H1 (cell line): ENCODE results near the gene UBXN4. TPM values are rescaled to one million over a fixed set of nuclear protein-coding genes. Genes with fewer than 3 reads are reported as not detected.

Experiments
- CTCF ChIA-PET: fragments of 300-600 bp; sonication (Branson Sonifier 250); formaldehyde crosslinking; loops from one replicate; lab custom pipeline; 2021; ENCODE audit not compliant: partially characterized antibody; lab: Charles Lee
- POLR2A ChIA-PET: fragments of 300-600 bp; sonication (Branson Sonifier 250); formaldehyde crosslinking; loops from one replicate; lab custom pipeline; 2021; ENCODE audit warnings: inconsistent platforms; ENCODE audit not compliant: partially characterized antibody; lab: Charles Lee
- DNase-seq, 2 experiments: peaks; one replicate each; pipeline versions ENCODE4 v3.0.0 to v3.0.0-alpha.2; 2010 to 2022; ENCODE audit warnings: low spot score in 2 of 2, low read depth in 1 of 2, mixed read lengths in 1 of 2
- FAIRE-seq: peaks from 2 replicates; lab custom pipeline; 2011; peaks lifted over from hg19 to GRCh38; lab: Jason Lieb, UNC
- H2AFZ ChIP-seq: 2 replicates; pipeline ENCODE4 v1.8.1; 2012; ENCODE audit warnings: low read length, inconsistent platforms
- H2AK5ac ChIP-seq: 2 replicates; pipeline ENCODE4 v1.6.1; 2013; ENCODE audit warnings: low read depth, low read length
- H2BK120ac ChIP-seq: replicated peaks from 2 replicates; pipeline ENCODE3; 2013; ENCODE audit warnings: low read depth, low read length, inconsistent platforms
- H2BK12ac ChIP-seq: 2 replicates; pipeline ENCODE4 v1.6.1; 2013; ENCODE audit warnings: low read depth, low read length
- H2BK15ac ChIP-seq: 2 replicates; pipeline ENCODE4 v1.6.1; 2013; ENCODE audit warnings: low read length
- H2BK20ac ChIP-seq: 2 replicates; pipeline ENCODE4 v1.6.1; 2013; ENCODE audit warnings: low read length
- H2BK5ac ChIP-seq: 2 replicates; pipeline ENCODE4 v1.6.1; 2013; ENCODE audit warnings: low read depth, low read length
- H3K14ac ChIP-seq: 2 replicates; pipeline ENCODE4 v1.6.1; 2013; ENCODE audit warnings: inconsistent platforms; ENCODE audit not compliant: insufficient read length
- H3K18ac ChIP-seq: 2 replicates; pipeline ENCODE4 v1.6.1; 2013; ENCODE audit warnings: low read length; ENCODE audit errors: extremely low read depth
- H3K23ac ChIP-seq: 2 replicates; pipeline ENCODE4 v1.6.1; 2013; ENCODE audit warnings: inconsistent platforms; ENCODE audit not compliant: insufficient read length
- H3K23me2 ChIP-seq: 2 replicates; pipeline ENCODE4 v1.6.1; 2013; ENCODE audit warnings: low read depth, low read length
- H3K27ac ChIP-seq: 2 replicates; pipeline ENCODE4 v1.6.1; 2011; ENCODE audit warnings: low read depth, low read length, inconsistent platforms
- H3K27me3 ChIP-seq, 4 experiments: replicated peaks in 1 of 4; 1 replicate in 1 of 4; 2 replicates in 3 of 4; pipeline versions ENCODE4 v1.6.1 to v1.8.1; 2011 to 2013; ENCODE audit warnings: low read length in 3 of 4, mild to moderate bottlenecking in 3 of 4, inconsistent platforms in 2 of 4, mixed read lengths in 2 of 4, moderate library complexity in 1 of 4; ENCODE audit not compliant: control insufficient read depth in 3 of 4, insufficient read depth in 3 of 4; ENCODE audit errors: extremely low read depth in 1 of 4
- H3K36me3 ChIP-seq, 4 experiments: 2 replicates each; pipeline versions ENCODE4 v1.6.1 to v1.8.1; 2011 to 2013; ENCODE audit warnings: mild to moderate bottlenecking in 4 of 4, low read length in 3 of 4, moderate library complexity in 2 of 4, control low read depth in 1 of 4, inconsistent platforms in 1 of 4; ENCODE audit not compliant: insufficient read depth in 4 of 4, control insufficient read depth in 2 of 4
- H3K4ac ChIP-seq: replicated peaks from 2 replicates; pipeline ENCODE3; 2013; ENCODE audit warnings: low read length, low read depth, mixed read lengths, inconsistent platforms; ENCODE audit not compliant: insufficient read length
- H3K4me1 ChIP-seq, 4 experiments: replicated peaks in 1 of 4; 1 replicate in 1 of 4; 2 replicates in 3 of 4; pipeline versions ENCODE4 v1.6.1 to v1.8.1; 2011 to 2013; ENCODE audit warnings: low read length in 3 of 4, inconsistent platforms in 2 of 4, mixed read lengths in 1 of 4; ENCODE audit not compliant: insufficient read depth in 4 of 4, control insufficient read depth in 3 of 4
- H3K4me2 ChIP-seq, 2 experiments: 2 replicates each; pipeline versions ENCODE4 v1.6.1 to v1.8.1; 2011 to 2013; ENCODE audit warnings: low read depth in 2 of 2, low read length in 2 of 2, control low read depth in 1 of 2, inconsistent platforms in 1 of 2, mild to moderate bottlenecking in 1 of 2; ENCODE audit not compliant: insufficient read depth in 1 of 2
- H3K4me3 ChIP-seq, 4 experiments: fragments of 200-600, 300-600 bp in 1 of 4; sonication (generic), shearing (Covaris generic), sonication (Bioruptor Twin) in 1 of 4; 2 replicates each; pipeline versions ENCODE4 v1.5.1 to v1.8.1; 2011 to 2016; ENCODE audit warnings: low read length in 4 of 4, low read depth in 3 of 4, control low read depth in 2 of 4, inconsistent platforms in 2 of 4, mild to moderate bottlenecking in 2 of 4, mixed read lengths in 1 of 4, moderate library complexity in 1 of 4; ENCODE audit not compliant: insufficient read depth in 2 of 4; ENCODE audit errors: extremely low read depth in 1 of 4
- H3K56ac ChIP-seq: replicated peaks from 2 replicates; pipeline ENCODE3; 2013; ENCODE audit warnings: low read depth, mild to moderate bottlenecking, mixed read lengths, low read length, inconsistent platforms; ENCODE audit not compliant: insufficient read length
- H3K79me1 ChIP-seq: 2 replicates; pipeline ENCODE4 v1.6.1; 2013; ENCODE audit warnings: low read depth, low read length, control low read depth
- H3K79me2 ChIP-seq, 2 experiments: 2 replicates each; pipeline versions ENCODE4 v1.6.1 to v1.8.1; 2012 to 2013; ENCODE audit warnings: low read length in 2 of 2, mild to moderate bottlenecking in 2 of 2, inconsistent platforms in 1 of 2; ENCODE audit not compliant: insufficient read depth in 2 of 2, control insufficient read depth in 1 of 2
- H3K9ac ChIP-seq, 4 experiments: replicated peaks in 1 of 4; 1 replicate in 1 of 4; 2 replicates in 3 of 4; pipeline versions ENCODE4 v1.6.1 to v1.8.1; 2011 to 2013; ENCODE audit warnings: low read depth in 3 of 4, low read length in 3 of 4, control low read depth in 2 of 4, mild to moderate bottlenecking in 2 of 4, moderate library complexity in 2 of 4, inconsistent platforms in 1 of 4; ENCODE audit errors: extremely low read depth in 1 of 4
- H3K9me3 ChIP-seq, 2 experiments: 2 replicates each; pipeline versions ENCODE4 v1.6.1 to v1.8.1; 2012 to 2013; ENCODE audit warnings: mild to moderate bottlenecking in 2 of 2, moderate library complexity in 2 of 2, control low read depth in 1 of 2, inconsistent platforms in 1 of 2, low read depth in 1 of 2, low read length in 1 of 2, mixed read lengths in 1 of 2; ENCODE audit not compliant: insufficient read depth in 2 of 2
- H4K20me1 ChIP-seq, 2 experiments: replicated peaks in 1 of 2; 2 replicates each; pipeline versions ENCODE3 to v1.8.1; 2011 to 2013; ENCODE audit warnings: inconsistent platforms in 2 of 2, low read length in 2 of 2, mild to moderate bottlenecking in 1 of 2; ENCODE audit not compliant: insufficient read depth in 2 of 2, control insufficient read depth in 1 of 2
- H4K5ac ChIP-seq: 2 replicates; pipeline ENCODE4 v1.6.1; 2013; ENCODE audit warnings: low read length, low read depth, mixed read lengths, inconsistent platforms; ENCODE audit not compliant: insufficient read length
- H4K8ac ChIP-seq: 2 replicates; pipeline ENCODE4 v1.8.0; 2013; ENCODE audit warnings: mild to moderate bottlenecking, moderate library complexity, low read length, inconsistent platforms; ENCODE audit not compliant: insufficient read depth; ENCODE audit errors: extremely low read depth
- H4K91ac ChIP-seq: replicated peaks from 2 replicates; pipeline ENCODE3; 2013; ENCODE audit warnings: low read length, mixed read lengths, inconsistent platforms; ENCODE audit not compliant: insufficient read length
- CHD2 ChIP-seq: IDR thresholded peaks from 2 replicates; pipeline ENCODE4 v1.6.1; 2012; ENCODE audit warnings: low read length, improper control_type of control experiment
- RAD21 ChIP-seq, 2 experiments: IDR thresholded peaks in 1 of 2; conservative IDR thresholded peaks in 1 of 2; 2 replicates each; pipeline ENCODE4 v1.6.1; 2011; ENCODE audit warnings: low read depth in 2 of 2, low read length in 2 of 2, improper control_type of control experiment in 1 of 2, inconsistent platforms in 1 of 2, mild to moderate bottlenecking in 1 of 2, moderate library complexity in 1 of 2
- WGBS, 2 experiments: shearing (Covaris generic) in 1 of 2; methylation state at CpG; one replicate each; pipeline versions ENCODE4 v1.1.6 to v1.1.7; 2013 to 2015; ENCODE audit warnings: low lambda C conversion rate in 2 of 2, mixed read lengths in 2 of 2, inconsistent platforms in 1 of 2, low coverage in 1 of 2, missing lambda C conversion rate in 1 of 2; ENCODE audit not compliant: insufficient replicate concordance in 2 of 2, insufficient coverage in 1 of 2, insufficient read length in 1 of 2; ENCODE audit errors: extremely low coverage in 1 of 2, missing lambda C conversion rate in 1 of 2; 5-methylcytosine and 5-hydroxymethylcytosine counted together
- polyA plus RNA-seq, 7 experiments: library from polyadenylated mRNA; depleted of rRNA in 3 of 7; stranded (reverse) in 5 of 7; unstranded in 2 of 7; fragments of >200 nt in 5 of 7; fragments of 200-250 nt in 2 of 7; gene quantifications; 1 replicate in 5 of 7; 2 replicates in 1 of 7; 4 replicates in 1 of 7; pipeline versions ENCODE4 v1.2.1 to v1.2.3, GENCODE V29; 2011 to 2013; ENCODE audit warnings: missing spikeins in 2 of 7, mixed read lengths in 2 of 7
- total RNA-seq: library from RNA; stranded (reverse); fragmentation: NEBNext Ultra II Directional; extraction: Animal tissue kit (Norgen Biotek cat#: 25700); gene quantifications from 2 replicates; pipeline ENCODE4 v1.2.1, GENCODE V29; 2021
- TF ChIP-seq, protein P1 (sequence below), 3 experiments: IDR thresholded peaks; 1 replicate in 2 of 3; 2 replicates in 1 of 3; pipeline versions ENCODE4 v1.5.1 to v1.6.1; 2011; ENCODE audit warnings: low read length in 3 of 3, mild to moderate bottlenecking in 3 of 3, inconsistent platforms in 2 of 3, low read depth in 1 of 3, moderate library complexity in 1 of 3; ENCODE audit not compliant: insufficient read depth in 1 of 3; ENCODE audit errors: control extremely low read depth in 1 of 3

The UBXN4 gene
- total and polyA plus RNA-seq, 2 of the 8 experiments (the other 6 are each of a cell fraction or from before 2014, with no cell fraction given), result 20.1 to 64.2 TPM

DNA sequence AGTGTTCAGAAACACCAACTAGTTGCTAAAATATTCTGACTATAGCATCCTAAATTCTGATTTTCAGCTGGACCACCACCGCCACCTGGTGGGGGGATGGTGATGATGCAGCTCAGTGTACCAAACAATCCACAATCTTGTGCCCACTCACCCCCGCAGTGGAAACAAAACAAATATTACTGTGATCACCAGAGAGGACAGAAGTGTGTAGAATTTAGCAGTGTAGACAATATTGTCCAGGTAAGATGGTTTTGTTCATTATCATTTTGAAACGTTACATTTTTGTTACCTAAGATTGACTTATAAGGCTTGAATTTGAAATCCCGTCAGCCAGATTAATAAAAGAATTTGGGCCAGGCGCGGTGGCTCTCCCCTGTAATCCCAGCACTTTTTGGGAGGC is 31.7 kb upstream of the UBXN4 start:
- no peaks in the 10 kb centered on the region for H4K20me1 ChIP-seq
- H3K79me1 ChIP-seq, result no peaks in the 10 kb centered on the region
- no peak overlapping the region for H2BK12ac ChIP-seq
- no peak overlapping the region for H3K4me3 ChIP-seq
- H3K23me2 ChIP-seq, result no peaks in the 10 kb centered on the region
- H4K91ac ChIP-seq, result no peak overlapping the region
- H4K8ac ChIP-seq, result no peak overlapping the region
- no peak overlapping the region for H2BK15ac ChIP-seq
- no peak overlapping the region for H3K27ac ChIP-seq
- no peak overlapping the region for H2AFZ ChIP-seq
- CTCF ChIA-PET, result interaction anchor here (0.6 to 5.1 kb wide), 45 partner anchors 8 to 1256 kb away, joined by 3 to 32 read pairs (median 5); partner anchors contain the start of gene UBXN4
- H3K56ac ChIP-seq, result no peak overlapping the region
- no peak overlapping the region for H3K4me2 ChIP-seq
- no peak overlapping the region for H2AK5ac ChIP-seq
- H3K36me3 ChIP-seq, result peaks cover 0 to 8% (median 0%) of the 10 kb centered on the region in 4 experiments; a peak in 2 of 8 replicates
- WGBS, 2 experiments, result 73% methylated on average over 6 of the region's 6 CpGs; no CpG with 5 or more reads in 1 of the 2 experiments
- H3K27me3 ChIP-seq, result no peaks in the 10 kb centered on the region
- H3K14ac ChIP-seq, result no peak overlapping the region
- peak; percentile 88 to 89 for TF ChIP-seq RAD21 (IDR thresholded peaks at IDR 0.05 in 1 of 2, conservative IDR thresholded peaks at IDR 0.05 in 1 of 2; ENCODE audit: low read depth in 2 of 2, low read length in 2 of 2)
- TF ChIP-seq, protein P1, sequence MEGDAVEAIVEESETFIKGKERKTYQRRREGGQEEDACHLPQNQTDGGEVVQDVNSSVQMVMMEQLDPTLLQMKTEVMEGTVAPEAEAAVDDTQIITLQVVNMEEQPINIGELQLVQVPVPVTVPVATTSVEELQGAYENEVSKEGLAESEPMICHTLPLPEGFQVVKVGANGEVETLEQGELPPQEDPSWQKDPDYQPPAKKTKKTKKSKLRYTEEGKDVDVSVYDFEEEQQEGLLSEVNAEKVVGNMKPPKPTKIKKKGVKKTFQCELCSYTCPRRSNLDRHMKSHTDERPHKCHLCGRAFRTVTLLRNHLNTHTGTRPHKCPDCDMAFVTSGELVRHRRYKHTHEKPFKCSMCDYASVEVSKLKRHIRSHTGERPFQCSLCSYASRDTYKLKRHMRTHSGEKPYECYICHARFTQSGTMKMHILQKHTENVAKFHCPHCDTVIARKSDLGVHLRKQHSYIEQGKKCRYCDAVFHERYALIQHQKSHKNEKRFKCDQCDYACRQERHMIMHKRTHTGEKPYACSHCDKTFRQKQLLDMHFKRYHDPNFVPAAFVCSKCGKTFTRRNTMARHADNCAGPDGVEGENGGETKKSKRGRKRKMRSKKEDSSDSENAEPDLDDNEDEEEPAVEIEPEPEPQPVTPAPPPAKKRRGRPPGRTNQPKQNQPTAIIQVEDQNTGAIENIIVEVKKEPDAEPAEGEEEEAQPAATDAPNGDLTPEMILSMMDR (IDR thresholded peaks at IDR 0.05; ENCODE audit: control extremely low read depth in 1 of 3, insufficient read depth in 1 of 3, low read depth in 1 of 3, low read length in 3 of 3), result peak; percentile 74 to 81 (median 79)
- TF ChIP-seq CHD2, result no peak
- TF ChIP-seq, all 59 proteins: peak for 2
- Histone ChIP-seq H3K9me3 (no peaks in the 10 kb centered on the region), H3K4ac (no peak overlapping the region), H2BK5ac (no peak overlapping the region), H2BK120ac (no peak overlapping the region), H3K23ac (no peak overlapping the region), H3K79me2 (no peaks in the 10 kb centered on the region), H4K5ac (no peak overlapping the region), H3K4me1 (no peaks in the 10 kb centered on the region), H2BK20ac (no peak overlapping the region), H3K9ac (no peak overlapping the region), H3K18ac (no peak overlapping the region)
- peak; percentile 84 for FAIRE-seq
- POLR2A ChIA-PET, result interaction anchor here (1.1 kb wide), 1 partner anchor 10 kb away, joined by 3 read pairs; no protein-coding TSS in a partner anchor
- peak in 1 of 2 experiments; percentile 81 for DNase-seq
